HG03280 (cell line): ENCODE results near the gene NF1.
A peak's percentile ranks its signal among the peaks of the same experiment; 100 is the strongest.
"Not testable (repeated sequence)": the region's sequence is repeated elsewhere in the genome, so short reads cannot be mapped to it uniquely, and the experiment has no call there.

Experiments used
- ATAC-seq: cut with Tn5 transposase; IDR thresholded peaks from one replicate; pipeline ENCODE4 v1.9.1; 2021; ENCODE audit warnings: mild to moderate bottlenecking, moderate library complexity; ENCODE audit not compliant: unreplicated experiment

NF1 gene

DNA sequence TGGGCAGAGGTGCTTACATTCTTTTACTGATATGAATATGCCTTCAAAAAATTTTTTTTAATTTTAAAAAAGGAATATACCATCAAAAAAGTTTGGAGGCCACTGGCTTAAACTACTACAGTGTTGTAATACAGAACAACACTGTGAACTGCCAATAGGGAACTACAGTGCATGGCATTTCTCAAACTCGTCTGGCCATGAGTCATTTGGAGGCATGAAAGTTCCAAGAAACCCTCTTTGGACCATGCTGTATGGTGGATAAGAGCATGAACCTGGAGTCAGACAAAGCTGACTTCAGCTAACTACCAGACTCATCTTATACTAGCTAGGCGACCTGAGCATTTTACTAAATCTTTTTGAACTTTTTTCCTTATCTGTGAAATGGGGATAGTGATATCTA, 9.2 kb upstream of the NF1 start:
- no peak for ATAC-seq

DNA sequence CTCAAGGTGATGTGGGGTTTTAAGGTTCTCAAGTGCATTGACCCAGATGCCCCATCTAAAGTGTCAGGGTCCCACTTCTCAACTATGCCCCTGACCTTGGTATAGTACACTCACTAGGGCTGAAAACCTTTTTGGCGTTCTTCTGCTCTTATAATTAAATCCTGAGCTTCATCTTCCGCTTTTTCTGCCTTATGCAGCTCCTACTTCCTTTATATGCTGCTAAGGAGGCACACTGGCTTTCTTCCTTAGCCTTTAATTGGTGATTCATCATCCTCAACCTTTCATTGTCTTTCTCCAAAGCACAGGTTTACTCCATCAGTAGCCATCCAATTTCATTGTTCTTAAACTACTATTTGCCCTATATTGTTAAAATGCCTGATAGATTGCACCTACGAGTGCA, 5.3 kb upstream of the NF1 start:
- no peak for ATAC-seq

DNA sequence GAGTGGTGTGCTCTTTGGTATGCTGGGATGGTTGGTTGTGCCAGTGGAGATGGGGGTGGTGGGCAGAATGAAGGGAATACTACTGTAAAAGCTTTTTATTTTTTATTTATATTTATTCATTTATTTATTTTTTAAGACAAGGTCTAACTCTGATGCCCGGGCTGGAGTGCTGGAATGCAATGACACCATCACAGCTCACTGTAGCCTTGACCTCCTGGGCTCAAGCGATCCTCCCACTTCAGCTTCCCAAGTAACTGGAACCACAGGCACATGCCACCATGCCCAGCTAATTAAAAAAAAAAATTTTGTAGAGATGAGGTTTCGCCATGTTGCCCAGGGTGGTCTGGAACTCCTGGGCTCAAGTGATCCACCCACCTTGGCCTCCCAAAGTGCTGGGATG, 4.1 kb upstream of the NF1 start:
- ATAC-seq: not testable (repeated sequence)

DNA sequence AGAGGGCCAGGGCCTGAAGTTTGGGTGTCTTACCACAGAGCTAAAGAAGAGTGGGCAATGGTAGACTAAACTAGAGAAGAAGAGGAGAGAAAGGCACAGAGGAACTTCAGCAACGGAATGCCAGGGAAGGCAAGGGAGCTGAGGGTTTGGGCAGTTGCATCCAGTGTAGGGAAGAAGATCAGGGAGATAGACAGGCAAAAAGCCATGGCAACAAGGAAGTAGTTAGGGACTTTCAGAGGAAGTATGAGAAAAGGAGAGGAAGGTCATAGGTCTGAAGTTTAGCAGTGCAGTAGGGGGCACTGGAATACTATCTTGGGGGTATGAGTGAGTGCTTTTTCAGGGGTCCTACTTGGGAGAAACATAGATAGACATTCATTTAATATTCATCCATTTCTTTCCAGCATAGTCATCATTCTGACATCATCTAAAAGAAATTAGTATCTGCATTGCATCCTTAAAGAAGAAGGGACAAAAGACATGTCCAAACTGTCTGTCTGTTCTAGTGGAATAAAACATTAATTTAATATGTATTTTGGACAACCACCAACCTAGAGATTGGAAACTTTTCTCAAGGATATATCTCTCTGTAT, 2.2 kb upstream of the NF1 start:
- ATAC-seq: no peak

DNA sequence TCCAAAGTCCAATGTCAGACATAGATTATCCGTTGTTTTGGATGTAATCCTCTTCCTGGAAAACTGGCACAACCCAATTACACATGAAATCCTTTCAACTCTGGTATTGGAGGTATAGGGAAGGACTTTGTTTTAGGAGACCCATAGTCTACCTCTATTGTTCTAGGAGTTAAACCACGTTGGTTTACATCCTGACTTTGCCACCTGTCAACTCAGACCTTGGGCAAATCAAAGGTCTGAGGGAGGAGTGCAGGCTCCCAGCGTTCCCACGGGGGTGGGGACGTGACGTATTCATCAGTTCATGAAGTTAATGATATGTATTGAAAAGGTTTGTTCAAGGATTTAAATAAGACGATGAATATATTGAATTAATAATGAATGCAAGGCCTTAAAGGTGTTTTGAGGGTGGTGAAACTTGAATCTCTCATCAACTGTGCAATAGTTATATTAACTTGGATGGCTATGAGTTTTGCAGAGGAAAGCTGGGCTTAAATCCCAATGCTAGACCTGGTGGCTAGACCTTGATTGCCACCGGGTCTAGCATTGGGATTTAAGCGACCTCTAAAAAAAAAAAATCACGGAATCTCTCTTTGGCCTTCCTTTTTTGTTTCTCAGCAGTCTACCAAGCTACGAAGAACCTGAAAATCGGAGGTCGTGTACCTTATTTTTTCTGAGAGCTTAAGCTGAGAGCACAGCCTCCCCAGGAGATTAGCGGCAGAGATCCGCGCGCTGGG, 744 bp upstream of the NF1 start:
- ATAC-seq: no peak

DNA sequence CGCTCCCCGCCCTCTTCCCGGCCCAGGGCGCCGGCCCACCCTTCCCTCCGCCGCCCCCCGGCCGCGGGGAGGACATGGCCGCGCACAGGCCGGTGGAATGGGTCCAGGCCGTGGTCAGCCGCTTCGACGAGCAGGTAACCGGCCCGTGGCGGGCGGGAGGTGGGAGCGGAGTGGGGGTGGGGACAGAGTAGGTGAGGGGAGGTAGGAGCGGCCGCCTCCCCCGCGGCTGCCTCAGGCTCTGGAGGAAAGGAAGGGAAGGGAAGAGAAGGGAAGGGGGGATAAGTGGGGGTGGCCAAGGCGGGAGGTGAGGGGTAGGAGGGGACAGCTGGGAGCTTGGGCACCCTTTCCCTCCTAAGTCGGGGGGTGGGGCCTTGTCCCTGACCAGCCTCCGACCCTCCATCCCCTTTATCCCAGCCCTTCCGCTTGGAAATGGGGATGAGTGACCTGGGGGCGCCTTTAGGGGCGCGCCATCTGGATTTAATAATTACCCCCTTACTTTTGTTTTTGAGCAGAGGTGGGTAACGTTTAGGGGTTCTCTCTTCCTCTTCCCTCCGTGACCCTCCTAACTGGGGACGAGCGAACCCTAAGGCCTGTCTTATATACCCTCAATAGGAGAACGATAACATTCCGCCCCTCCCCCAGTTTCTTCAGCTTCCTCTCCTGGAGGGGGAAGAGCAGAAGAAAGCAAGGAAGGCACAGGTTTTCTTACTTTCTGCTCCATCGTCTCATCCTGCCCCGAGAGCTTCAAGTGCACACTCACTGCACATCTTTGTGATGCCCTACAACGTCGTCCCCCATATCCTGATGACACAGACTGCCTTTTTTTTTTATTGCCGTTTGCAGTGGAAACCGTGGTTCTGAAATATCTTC, 694 bp downstream of the NF1 start:
- ATAC-seq: peak; percentile 12

DNA sequence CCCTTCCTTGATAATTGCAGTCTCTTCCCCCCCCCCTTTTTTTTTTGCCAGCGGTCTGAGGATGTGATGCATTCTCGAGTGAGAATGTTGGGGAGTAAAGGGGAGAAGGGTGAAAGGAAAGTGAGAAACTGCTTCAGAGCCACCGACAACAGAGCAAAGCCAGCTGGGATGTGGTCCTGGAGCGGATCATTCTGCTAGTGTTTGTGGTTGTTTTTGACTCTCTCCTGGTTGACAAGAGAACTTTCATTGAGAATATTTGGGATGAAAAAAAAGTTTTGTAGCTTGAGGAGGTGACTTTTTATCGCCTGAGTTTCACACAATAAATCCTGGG, 1.3 kb downstream of the NF1 start:
- no peak for ATAC-seq

DNA sequence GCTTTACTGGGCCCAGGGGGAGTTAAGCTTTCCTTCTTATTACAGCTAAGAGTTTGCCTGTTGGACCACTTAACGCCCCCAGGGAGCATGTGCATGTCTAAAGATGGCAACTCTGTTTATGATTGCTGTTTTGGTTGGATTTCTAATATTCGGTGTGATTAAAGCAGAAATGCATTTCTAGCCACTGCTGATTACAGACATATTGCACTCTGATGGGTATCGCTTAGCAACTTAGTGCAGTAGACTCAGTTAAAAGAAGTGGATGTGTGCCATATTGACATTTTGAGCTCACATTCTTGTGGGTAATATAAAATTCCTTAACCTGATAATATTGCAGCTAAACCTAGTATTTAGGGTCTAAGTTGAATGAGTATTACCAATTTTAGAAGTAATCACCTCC, 4.2 kb downstream of the NF1 start:
- no peak for ATAC-seq

DNA sequence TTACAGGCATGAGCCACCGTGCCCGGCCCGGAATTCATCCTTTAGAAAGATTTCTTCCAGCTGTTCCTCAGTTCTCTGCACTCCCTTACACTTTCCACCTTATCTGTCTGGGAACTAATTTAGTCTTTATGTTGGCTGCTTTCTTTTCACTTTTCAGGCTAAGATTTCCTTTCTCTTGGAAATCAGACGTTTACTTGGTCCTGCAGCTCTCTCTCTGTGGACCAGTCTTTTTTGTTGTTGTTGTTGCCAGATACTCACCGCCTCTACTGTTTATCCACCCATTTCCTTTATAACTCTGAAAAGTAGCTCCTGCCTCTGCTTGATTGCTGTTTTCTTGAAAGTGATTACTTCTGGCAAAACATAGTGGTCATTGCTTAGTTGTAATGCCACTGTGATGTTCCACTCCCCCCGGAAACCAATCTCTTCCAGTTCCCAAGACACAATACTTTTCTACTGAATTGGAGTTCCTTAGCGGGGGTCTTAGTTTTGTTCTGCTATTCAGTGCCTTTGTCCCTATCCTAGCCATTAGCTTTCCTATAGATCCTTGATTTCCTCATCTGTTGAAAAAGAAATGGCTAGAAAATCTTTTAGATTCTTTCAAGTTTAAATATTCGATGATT, 6.2 kb downstream of the NF1 start:
- ATAC-seq: no peak

DNA sequence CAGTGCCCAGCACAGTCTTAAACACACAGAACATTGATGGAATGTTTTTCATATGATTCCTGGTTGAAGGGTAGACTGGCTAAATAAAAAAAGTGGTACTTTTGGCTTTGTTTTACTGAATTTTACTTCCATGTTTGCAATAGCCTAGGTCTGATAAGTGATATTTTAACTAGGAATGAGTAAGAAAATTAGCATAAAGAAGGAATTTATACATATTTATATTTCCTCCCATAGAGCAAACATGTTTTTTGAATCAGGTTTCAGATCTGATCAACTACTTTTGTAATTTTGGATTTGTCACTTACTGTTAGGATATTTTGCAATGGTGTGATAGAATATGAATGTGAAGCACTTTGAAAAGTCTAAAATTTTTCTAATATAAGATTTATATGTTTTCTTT, 7.2 kb downstream of the NF1 start:
- no peak for ATAC-seq

DNA sequence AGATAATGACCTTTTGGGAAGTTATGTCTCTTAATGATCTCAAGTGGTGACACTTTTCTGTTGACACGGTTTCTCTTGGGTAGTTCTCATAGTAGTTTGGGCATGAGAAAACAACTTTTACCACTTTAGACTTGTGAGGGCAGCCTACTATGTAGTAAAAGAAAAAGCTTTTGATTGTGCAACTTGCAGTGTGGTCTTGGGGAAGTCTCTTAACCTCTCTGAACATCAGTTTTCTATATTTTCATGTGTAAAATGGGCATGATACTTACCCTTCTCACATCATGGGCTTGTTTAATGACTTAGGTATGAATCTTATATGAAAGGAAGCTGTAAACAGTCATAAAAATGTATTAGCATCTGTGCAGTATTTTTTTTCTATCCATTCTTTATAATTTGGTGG, 11.2 kb downstream of the NF1 start:
- ATAC-seq: no peak

DNA sequence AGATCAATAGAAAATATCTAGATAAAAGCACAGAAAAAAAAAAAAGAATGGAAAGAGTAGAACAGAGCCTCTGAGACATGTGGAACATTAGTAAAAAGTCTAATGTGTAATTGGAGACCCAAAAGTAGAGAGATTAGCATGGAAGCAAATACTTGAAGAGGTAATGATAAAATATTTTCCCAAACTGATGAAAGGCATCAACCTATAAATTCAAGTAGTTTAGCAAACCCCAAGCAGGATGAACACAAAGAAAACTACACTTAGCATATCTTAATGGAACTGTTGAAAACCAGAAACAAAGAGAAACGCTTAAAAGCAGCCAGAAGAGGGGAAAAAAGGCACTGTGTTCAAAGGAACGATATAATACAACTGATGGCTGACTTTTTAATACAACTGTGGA, 16.4 kb downstream of the NF1 start:
- ATAC-seq: no peak

DNA sequence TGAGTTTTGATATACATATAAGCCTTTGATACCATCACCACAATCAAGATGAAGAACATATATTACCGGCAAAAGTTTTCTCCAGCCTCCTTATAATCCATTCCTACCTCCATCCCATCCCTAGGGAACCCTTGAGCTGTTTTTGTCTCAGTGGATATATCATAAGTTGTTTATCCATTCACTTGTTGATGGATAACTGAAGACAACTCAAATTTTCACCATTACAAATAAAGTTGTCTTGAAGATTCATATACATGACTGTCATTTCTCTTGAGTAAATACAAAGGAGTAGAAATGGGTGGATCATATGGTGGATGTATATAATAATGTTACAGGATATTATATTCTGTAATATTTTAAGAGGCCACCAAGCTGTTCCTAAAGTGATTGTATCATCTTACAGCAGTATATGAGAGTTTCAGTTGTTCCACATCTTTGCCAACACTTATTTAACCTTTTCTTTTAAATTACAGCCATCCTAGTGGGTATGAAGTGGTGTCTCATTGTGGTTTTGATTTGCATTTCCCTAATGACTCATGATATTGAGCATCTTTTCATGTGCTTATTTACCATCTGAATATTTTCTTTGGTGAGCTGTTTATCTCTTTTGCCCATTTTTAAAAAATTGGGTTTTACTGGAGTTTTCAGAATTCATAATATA, 17.4 kb downstream of the NF1 start:
- ATAC-seq: no peak

DNA sequence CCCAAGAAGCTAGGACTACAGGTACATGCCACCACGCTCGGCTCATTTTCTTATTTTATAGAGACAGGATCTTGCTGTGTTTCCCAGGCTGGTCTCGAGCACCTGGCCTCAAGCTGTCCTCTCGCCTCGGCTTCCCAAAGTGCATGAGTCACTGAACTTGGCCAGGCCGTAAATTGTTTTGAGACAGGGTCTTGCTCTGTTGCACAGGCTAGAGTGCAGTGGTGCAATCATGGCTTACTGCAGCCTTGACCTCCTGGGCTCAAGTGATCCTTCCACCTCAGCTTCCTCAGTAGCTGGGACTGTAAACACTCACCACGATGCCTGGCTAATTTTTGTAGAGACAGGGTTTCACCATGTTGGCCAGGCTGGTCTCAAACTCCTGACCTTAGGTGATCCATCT, 18.6 kb downstream of the NF1 start:
- ATAC-seq: not testable (repeated sequence)

DNA sequence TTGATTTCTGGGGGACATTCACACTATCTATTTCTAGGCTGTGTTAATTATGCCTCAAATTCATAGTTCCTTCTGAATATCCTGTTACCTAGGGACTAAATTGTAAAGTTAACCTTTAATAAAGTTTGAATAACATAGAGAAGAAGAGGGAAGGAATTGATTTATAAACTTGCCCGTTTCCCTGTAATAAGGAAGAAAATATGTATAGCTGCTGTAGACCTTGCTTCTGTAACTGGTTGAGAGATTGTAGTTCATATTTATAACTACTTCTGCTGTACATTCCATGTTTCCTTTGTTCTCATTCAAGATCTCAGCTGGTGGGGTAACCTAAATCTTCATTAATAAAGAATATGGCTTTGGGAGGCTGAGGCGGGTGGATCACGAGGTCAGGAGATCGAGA, 19.2 kb downstream of the NF1 start:
- no peak for ATAC-seq

DNA sequence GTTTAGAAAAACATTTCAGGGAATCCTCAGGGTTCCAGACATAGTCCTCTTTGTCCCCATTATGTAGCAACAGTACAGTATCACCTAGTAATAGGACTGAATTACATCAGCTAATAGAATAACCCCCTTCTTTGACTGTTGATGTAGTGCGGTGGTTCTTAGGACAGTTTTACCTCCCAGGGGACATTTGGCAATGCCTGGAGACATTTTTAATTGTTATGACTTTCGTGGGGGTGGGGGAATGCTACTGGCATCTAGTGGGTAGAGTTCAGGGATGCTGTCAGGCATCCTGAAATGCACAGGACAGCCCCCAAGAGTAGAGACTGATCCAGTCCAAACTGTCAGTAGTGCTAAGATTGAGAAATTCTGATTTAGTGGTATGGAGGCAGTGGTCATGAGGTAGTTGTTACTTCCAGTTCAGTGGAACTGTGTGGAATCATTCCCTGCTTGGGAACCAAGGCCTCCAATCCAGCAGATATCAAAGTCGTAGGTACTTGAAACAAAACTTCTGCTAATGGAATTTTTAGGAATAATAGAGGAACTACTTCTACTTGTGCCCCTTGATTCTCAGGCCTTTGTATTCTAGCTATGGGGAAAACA, 20.3 kb downstream of the NF1 start:
- no peak for ATAC-seq

DNA sequence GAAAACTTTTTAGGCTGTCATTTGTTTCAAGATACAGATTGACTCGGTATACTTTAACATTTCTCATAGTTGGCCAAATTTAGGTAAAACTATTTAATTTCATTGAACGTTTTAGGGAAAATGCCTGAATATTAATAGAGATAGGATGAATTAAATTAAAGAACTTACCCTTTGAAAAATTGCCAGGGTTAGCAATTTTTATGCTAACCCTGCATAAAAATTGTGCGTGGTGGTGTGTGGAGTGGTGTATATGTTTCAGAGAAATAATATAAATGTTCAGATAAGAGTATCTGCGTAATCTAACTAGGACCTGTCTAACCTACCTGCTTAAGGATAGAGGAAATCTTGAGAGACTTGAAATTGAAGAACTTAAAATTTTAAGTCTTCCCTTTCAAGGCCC, 21.4 kb downstream of the NF1 start:
- no peak for ATAC-seq

DNA sequence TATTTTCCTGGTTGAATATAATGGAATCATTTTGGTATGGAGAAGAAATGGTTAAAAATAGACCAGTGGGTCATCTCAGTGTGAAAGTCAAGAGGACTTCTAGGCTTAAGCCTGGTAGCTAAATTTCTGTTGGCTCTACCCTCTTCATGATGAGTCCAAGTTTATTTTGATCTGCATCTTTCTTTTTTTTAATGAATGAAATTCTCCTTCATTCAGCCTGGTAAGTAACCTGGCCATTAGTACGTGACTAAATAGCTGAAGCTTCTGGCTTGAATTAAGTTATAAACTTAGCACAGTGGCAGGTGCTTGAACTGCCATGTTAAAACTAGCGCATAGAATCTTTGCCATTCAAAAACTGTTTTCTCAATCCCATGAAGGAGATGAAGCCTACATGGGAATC, 28.0 kb downstream of the NF1 start:
- no peak for ATAC-seq

DNA sequence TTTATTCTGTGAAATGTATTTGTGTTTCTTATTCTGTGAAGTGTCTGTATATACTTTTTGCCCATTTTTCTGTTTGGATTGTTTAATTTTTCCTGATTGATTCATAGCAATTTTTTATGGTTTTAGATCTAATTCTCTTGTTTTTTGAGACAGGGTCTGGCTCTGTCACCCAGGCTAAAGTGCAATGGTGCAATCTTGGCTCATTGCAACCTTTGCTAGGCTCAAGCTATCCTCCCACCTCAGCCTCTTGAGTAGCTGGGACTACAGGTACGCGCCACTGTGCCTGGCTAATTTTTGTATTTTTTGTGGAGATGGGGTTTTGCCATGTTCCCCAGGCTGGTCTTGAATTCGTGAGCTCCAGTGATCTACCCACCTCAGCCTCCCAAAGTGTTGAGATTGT, 31.5 kb downstream of the NF1 start:
- no peak for ATAC-seq

DNA sequence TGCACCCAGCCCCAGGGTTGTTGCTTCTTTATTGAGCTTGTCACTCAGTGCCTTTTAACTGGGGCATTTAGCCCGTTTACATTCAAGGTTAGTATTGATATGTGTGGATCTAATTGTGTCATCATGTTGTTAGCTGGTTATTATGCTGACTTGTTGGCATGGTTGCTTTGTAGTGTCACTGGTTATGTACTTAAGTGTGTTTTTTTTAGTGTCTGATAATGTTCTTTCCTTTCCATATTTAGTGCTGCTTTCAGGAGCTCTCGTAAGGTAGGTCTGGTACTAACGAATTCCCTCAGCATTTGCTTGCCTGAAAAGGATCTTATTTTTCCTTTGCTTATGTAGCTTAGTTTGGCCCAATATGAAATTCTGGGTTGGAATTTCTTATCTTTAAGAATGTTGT, 33.5 kb downstream of the NF1 start:
- ATAC-seq: no peak
